ENCODE results near the gene APBB2.
A peak's percentile ranks its signal among the peaks of the same experiment; 100 is the strongest.

The APBB2 gene

GRCh38 chr4:41256740-41257256 is 42.5 kb upstream of the APBB2 start, which contains the start of gene UCHL1:
Gene UCHL1, plus strand, starts transcription at chr4:41256928. Its CDS starts 49 bp downstream, at chr4:41256977.
- peaks cover 31% of the 10 kb centered on the region for H3K4me1 ChIP-seq (ENCODE audit: control insufficient read depth, low read length)
- H4K20me1 ChIP-seq (ENCODE audit: control insufficient read depth, insufficient read depth, low read depth, low read length), result peaks cover 15% of the 10 kb centered on the region; the same call in 1 of the 2 replicates
- peak within 1 kb of the TSS; percentile 67 for H3K27ac ChIP-seq (ENCODE audit: low read depth, low read length)
- peak within 1 kb of the TSS; percentile 93 for H3K4me2 ChIP-seq (ENCODE audit: low read length)
- H3K9me3 ChIP-seq (ENCODE audit: control insufficient read depth, insufficient read depth, low read length), result no peaks in the 10 kb centered on the region
- peaks cover 39% of the 10 kb centered on the region for H3K79me2 ChIP-seq (ENCODE audit: control insufficient read depth, low read length)
- no peaks in the 10 kb centered on the region for H3K9me2 ChIP-seq (replicated peaks; ENCODE audit: control insufficient read depth, low read length)
- H3F3A ChIP-seq (ENCODE audit: control insufficient read depth, insufficient read depth), result peaks cover 7% of the 10 kb centered on the region
- peaks cover 7% of the 10 kb centered on the region for H3K27me3 ChIP-seq (ENCODE audit: control insufficient read depth, low read length)
- TF ChIP-seq CTCF (IDR thresholded peaks at IDR 0.05; ENCODE audit: low read depth, low read length, poor library complexity, severe bottlenecking) (no peak), EZH2phosphoT487 (IDR thresholded peaks at IDR 0.05; ENCODE audit: borderline replicate concordance, low read length) (no peak)
- H3K4me3 ChIP-seq (ENCODE audit: low read length), result peak within 1 kb of the TSS; percentile 95
- H3K36me3 ChIP-seq (ENCODE audit: control insufficient read depth, low read length), result peaks cover 44% of the 10 kb centered on the region

- H3K27me3 ChIP-seq (ENCODE audit: control insufficient read depth, low read length), result peaks cover 8% of the 10 kb centered on the region
- H3K27ac ChIP-seq (ENCODE audit: low read depth, low read length), result no peak overlapping the region
- peaks cover 15% of the 10 kb centered on the region; the same call in 1 of the 2 replicates for H4K20me1 ChIP-seq (ENCODE audit: control insufficient read depth, insufficient read depth, low read depth, low read length)
- peaks cover 7% of the 10 kb centered on the region for H3F3A ChIP-seq (ENCODE audit: control insufficient read depth, insufficient read depth)
- H3K9me2 ChIP-seq (replicated peaks; ENCODE audit: control insufficient read depth, low read length), result no peaks in the 10 kb centered on the region
- no peak for TF ChIP-seq CTCF (IDR thresholded peaks at IDR 0.05; ENCODE audit: low read depth, low read length, poor library complexity, severe bottlenecking)
- no peak for TF ChIP-seq EZH2phosphoT487 (IDR thresholded peaks at IDR 0.05; ENCODE audit: borderline replicate concordance, low read length)
- peaks cover 31% of the 10 kb centered on the region for H3K4me1 ChIP-seq (ENCODE audit: control insufficient read depth, low read length)
- peaks cover 39% of the 10 kb centered on the region for H3K79me2 ChIP-seq (ENCODE audit: control insufficient read depth, low read length)
- peaks cover 38% of the 10 kb centered on the region for H3K36me3 ChIP-seq (ENCODE audit: control insufficient read depth, low read length)
- H3K9me3 ChIP-seq (ENCODE audit: control insufficient read depth, insufficient read depth, low read length), result no peaks in the 10 kb centered on the region
- H3K4me2 ChIP-seq (ENCODE audit: low read length), result peak overlapping the region; percentile 93
- peak overlapping the region; percentile 95 for H3K4me3 ChIP-seq (ENCODE audit: low read length)
These were observed 41.9 kb upstream of the APBB2 start for GRCh38 chr4:41256131-41256739.

- TF ChIP-seq CTCF (IDR thresholded peaks at IDR 0.05; ENCODE audit: low read depth, low read length, poor library complexity, severe bottlenecking), result no peak
- peaks cover 29% of the 10 kb centered on the region for H3K27me3 ChIP-seq (ENCODE audit: control insufficient read depth, low read length)
- no peaks in the 10 kb centered on the region for H3K4me1 ChIP-seq (ENCODE audit: control insufficient read depth, low read length)
- H3K9me3 ChIP-seq (ENCODE audit: control insufficient read depth, insufficient read depth, low read length), result no peaks in the 10 kb centered on the region
- no peaks in the 10 kb centered on the region for H3F3A ChIP-seq (ENCODE audit: control insufficient read depth, insufficient read depth)
- H3K79me2 ChIP-seq (ENCODE audit: control insufficient read depth, low read length), result no peaks in the 10 kb centered on the region
- no peak overlapping the region for H3K4me2 ChIP-seq (ENCODE audit: low read length)
- H3K27ac ChIP-seq (ENCODE audit: low read depth, low read length), result no peak overlapping the region
- no peaks in the 10 kb centered on the region for H3K36me3 ChIP-seq (ENCODE audit: control insufficient read depth, low read length)
- H4K20me1 ChIP-seq (ENCODE audit: control insufficient read depth, insufficient read depth, low read depth, low read length), result no peaks in the 10 kb centered on the region
- H3K4me3 ChIP-seq (ENCODE audit: low read length), result no peak overlapping the region
- H3K9me2 ChIP-seq (replicated peaks; ENCODE audit: control insufficient read depth, low read length), result no peaks in the 10 kb centered on the region
These were observed 31.6 kb upstream of the APBB2 start for GRCh38 chr4:41245983-41246382.

Data from DOHH2 (cell line).